Upper lobe of left lung (tissue), 6 donors: ENCODE measurements around the gene GPC5. TPM values are rescaled to one million over a fixed set of nuclear protein-coding genes. Genes with fewer than 3 reads are reported as not detected.

ENCODE experiments used
- ATAC-seq, 2 donors: fragments of 200-7000 bp; cut with Tn5 transposase; one replicate each; pipeline ENCODE4 v1.9.1; 2022; ENCODE audit warnings: mild to moderate bottlenecking in 2 of 2, moderate library complexity in 2 of 2; ENCODE audit not compliant: low FRiP score in 2 of 2
- DNase-seq, 2 donors: peaks; one replicate each; pipeline ENCODE4 v3.0.0-alpha.2; 2019 to 2020
- H3K27ac ChIP-seq, 4 donors: fragments of 200-600 bp; sonication (generic); one replicate each; pipeline ENCODE4 v1.5.1; 2016 to 2019
- H3K27me3 ChIP-seq, 4 donors: fragments of 200-600 bp; sonication (generic); one replicate each; pipeline ENCODE4 v1.5.1; 2017 to 2019
- H3K36me3 ChIP-seq, 4 donors: fragments of 200-600 bp; sonication (generic); one replicate each; pipeline ENCODE4 v1.5.1; 2016 to 2019
- H3K4me1 ChIP-seq, 4 donors: fragments of 200-600 bp; sonication (generic); one replicate each; pipeline ENCODE4 v1.5.1; 2018 to 2019
- H3K4me3 ChIP-seq, 4 donors: fragments of 200-600 bp; sonication (generic); one replicate each; pipeline ENCODE4 v1.5.1; 2017 to 2019; ENCODE audit warnings: mild to moderate bottlenecking in 2 of 4, moderate library complexity in 1 of 4
- H3K9me3 ChIP-seq, 4 donors: fragments of 200-600 bp; sonication (generic); one replicate each; pipeline ENCODE4 v1.5.1; 2018 to 2019
- CTCF ChIP-seq, 6 experiments: fragments of 450-650 bp in 4 of 6; fragments of 200-600 bp in 2 of 6; sonication (generic) in 2 of 6; IDR thresholded peaks; one replicate each; pipeline ENCODE4 v1.5.1; 2016 to 2019; ENCODE audit warnings: antibody characterized with exemption in 6 of 6
- EP300 ChIP-seq, 4 donors: sonication (generic); formaldehyde crosslinking; IDR thresholded peaks; one replicate each; pipeline ENCODE4 v1.5.1; 2017; ENCODE audit warnings: antibody characterized with exemption in 4 of 4, control low read depth in 2 of 4
- POLR2A ChIP-seq, 4 donors: fragments of 450-650 bp; IDR thresholded peaks; one replicate each; pipeline ENCODE4 v1.5.1; 2016 to 2017; ENCODE audit warnings: antibody characterized with exemption in 4 of 4, mild to moderate bottlenecking in 2 of 4
- POLR2AphosphoS5 ChIP-seq, 2 donors: sonication (generic); formaldehyde crosslinking; IDR thresholded peaks; one replicate each; pipeline ENCODE4 v1.5.1; 2017; ENCODE audit warnings: antibody characterized with exemption in 2 of 2
- WGBS, 2 donors: methylation state at CpG; one replicate each; pipeline ENCODE4 v1.1.5; 2017 to 2018; 5-methylcytosine and 5-hydroxymethylcytosine counted together
- total RNA-seq, 6 donors: library from RNA; depleted of rRNA in 4 of 6; stranded (reverse); fragments of >200 nt in 4 of 6; gene quantifications; one replicate each; pipeline versions ENCODE4 v1.1.0 to v1.2.1, GENCODE V29; 2016 to 2021
- donor health status: DM: no; HTN: no; CAD: no; lungs with moderate emphysema.
- donor health status: DM: no; HTN: yes; CAD: no; lungs with severe emphysema.

The GPC5 gene
- total RNA-seq, 6 donors from 2014 or later, result 7.6 to 51.4 (median 12.8) TPM

DNA sequence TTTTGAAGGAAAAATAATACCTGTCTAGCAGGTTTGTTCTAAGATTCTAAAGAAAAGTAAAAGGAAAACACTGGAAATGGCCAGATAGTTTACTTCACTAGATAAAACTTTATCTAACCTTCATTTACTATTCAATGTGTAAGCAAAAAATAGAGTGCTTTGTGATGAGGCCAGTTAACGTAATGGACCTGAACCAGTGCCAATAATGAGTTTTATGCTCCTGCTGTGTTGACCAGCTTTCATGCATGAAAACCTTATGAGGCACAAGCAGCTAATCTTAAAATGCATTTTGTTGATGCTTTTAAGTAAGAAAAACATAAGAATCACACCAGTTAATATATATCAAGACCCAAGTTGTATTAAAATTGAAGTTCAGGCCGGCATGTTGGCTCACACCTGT lies 1211.0 kb downstream of the GPC5 start:
- ATAC-seq, result no peak
- no peak for DNase-seq
- Histone ChIP-seq H3K4me1 (no peaks in the 10 kb centered on the region), H3K9me3 (no peaks in the 10 kb centered on the region), H3K36me3 (no peaks in the 10 kb centered on the region), H3K27me3 (no peaks in the 10 kb centered on the region), H3K4me3 (no peak overlapping the region), H3K27ac (no peak overlapping the region)
- 69 to 76% methylated on average over 2 of the region's 2 CpGs for WGBS, 2 donors
- TF ChIP-seq CTCF (IDR thresholded peaks at IDR 0.05) (no peak), EP300 (IDR thresholded peaks at IDR 0.05) (no peak), POLR2AphosphoS5 (IDR thresholded peaks at IDR 0.05) (no peak)

DNA sequence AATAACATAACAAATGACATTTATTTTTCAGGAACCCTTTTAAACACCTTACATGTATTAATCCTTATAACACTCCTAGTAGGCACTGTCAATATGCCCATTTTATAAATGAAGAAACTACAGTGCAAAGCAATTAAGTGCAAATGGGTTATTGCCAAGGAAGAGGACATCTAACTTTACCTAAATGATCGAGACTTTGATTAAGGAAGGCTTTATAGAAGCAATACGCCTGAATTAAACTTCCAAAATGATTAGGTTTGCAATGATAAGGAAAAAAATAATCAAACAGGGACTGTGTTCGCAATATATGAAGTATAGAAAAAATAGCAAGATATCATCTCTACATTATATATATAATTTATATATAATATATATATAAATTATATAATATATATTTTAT lies 1214.5 kb downstream of the GPC5 start:
- no peak for DNase-seq
- Histone ChIP-seq H3K4me1 (no peaks in the 10 kb centered on the region), H3K9me3 (no peaks in the 10 kb centered on the region), H3K36me3 (no peaks in the 10 kb centered on the region), H3K27me3 (no peaks in the 10 kb centered on the region), H3K4me3 (no peak overlapping the region), H3K27ac (no peak overlapping the region)
- TF ChIP-seq CTCF (IDR thresholded peaks at IDR 0.05) (no peak), POLR2A (IDR thresholded peaks at IDR 0.05) (no peak), POLR2AphosphoS5 (IDR thresholded peaks at IDR 0.05) (no peak), EP300 (IDR thresholded peaks at IDR 0.05) (no peak)
- WGBS, 2 donors, result 92 to 95% methylated on average over 3 of the region's 3 CpGs
- no peak for ATAC-seq

- Histone ChIP-seq H3K36me3 (no peaks in the 10 kb centered on the region), H3K27ac (no peak overlapping the region), H3K27me3 (no peaks in the 10 kb centered on the region), H3K4me3 (no peak overlapping the region), H3K4me1 (no peaks in the 10 kb centered on the region), H3K9me3 (no peaks in the 10 kb centered on the region)
- ATAC-seq (no peak), DNase-seq (no peak)
- TF ChIP-seq POLR2A (IDR thresholded peaks at IDR 0.05), result no peak
- TF ChIP-seq EP300 (IDR thresholded peaks at IDR 0.05), result no peak
- no peak for TF ChIP-seq CTCF (IDR thresholded peaks at IDR 0.05)
- TF ChIP-seq POLR2AphosphoS5 (IDR thresholded peaks at IDR 0.05), result no peak
These were observed 1215.5 kb downstream of the GPC5 start for GRCh38 chr13:92613921-92614320.

DNA sequence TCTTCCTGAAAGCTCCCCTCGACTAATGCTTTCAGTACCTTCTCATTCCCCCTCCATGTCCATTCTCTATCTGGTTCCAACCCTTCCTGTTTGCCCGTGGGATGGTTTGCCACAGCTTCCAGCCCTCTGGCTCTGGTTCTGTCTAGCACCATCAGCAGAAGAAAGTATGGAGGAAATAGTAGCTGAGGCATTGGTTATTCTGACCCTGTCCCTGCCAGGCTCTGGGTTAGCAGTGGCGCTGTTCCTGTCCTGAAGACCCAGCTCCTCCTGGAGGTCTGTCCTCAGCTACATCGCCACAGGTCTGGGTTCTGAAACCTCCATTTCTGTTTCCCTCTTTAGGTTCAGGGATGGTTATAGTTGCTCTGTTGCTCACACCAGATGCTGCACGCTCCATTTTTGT lies 1223.6 kb downstream of the GPC5 start:
- ATAC-seq, result peak in 1 of 2 donors; percentile 26
- 79 to 83% methylated on average over 5 of the region's 5 CpGs for WGBS, 2 donors
- TF ChIP-seq EP300 (IDR thresholded peaks at IDR 0.05), result no peak
- no peak for TF ChIP-seq CTCF (IDR thresholded peaks at IDR 0.05)
- no peak for TF ChIP-seq POLR2AphosphoS5 (IDR thresholded peaks at IDR 0.05)
- no peak for TF ChIP-seq POLR2A (IDR thresholded peaks at IDR 0.05)
- Histone ChIP-seq H3K36me3 (no peaks in the 10 kb centered on the region), H3K27me3 (no peaks in the 10 kb centered on the region), H3K4me1 (no peaks in the 10 kb centered on the region), H3K27ac (no peak overlapping the region), H3K9me3 (no peaks in the 10 kb centered on the region), H3K4me3 (no peak overlapping the region)
- no peak for DNase-seq

DNA sequence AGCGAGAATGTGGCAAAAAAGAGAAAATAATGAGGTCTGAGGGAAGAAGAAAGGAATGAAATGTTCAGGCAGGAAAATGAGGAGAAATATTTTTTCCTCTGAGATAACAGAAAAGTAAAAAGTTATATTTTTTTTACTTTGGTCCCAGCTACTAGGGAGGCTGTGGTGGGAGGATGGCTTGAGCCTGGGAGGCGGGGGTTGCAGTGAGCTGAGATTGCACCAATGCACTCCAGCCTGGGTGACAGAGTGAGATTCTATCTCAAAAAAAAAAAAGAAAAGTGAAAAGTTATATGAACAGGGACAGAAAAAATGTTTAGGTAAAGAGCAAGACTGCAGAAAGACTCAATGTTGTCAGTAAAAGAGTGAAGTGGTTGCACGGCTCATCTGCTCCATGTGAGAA lies 1224.5 kb downstream of the GPC5 start:
- 74 to 84% methylated on average over 3 of the region's 3 CpGs for WGBS, 2 donors
- Histone ChIP-seq H3K4me3 (no peak overlapping the region), H3K27ac (no peak overlapping the region), H3K36me3 (no peaks in the 10 kb centered on the region), H3K9me3 (no peaks in the 10 kb centered on the region), H3K4me1 (no peaks in the 10 kb centered on the region), H3K27me3 (no peaks in the 10 kb centered on the region)
- TF ChIP-seq CTCF (IDR thresholded peaks at IDR 0.05), result no peak
- no peak for TF ChIP-seq POLR2AphosphoS5 (IDR thresholded peaks at IDR 0.05)
- no peak for TF ChIP-seq POLR2A (IDR thresholded peaks at IDR 0.05)
- no peak for TF ChIP-seq EP300 (IDR thresholded peaks at IDR 0.05)
- ATAC-seq, result no peak
- no peak for DNase-seq
